ENCODE measurements around the gene LKAAEAR1.
"Not testable (repeated sequence)": the region's sequence is repeated elsewhere in the genome, so short reads cannot be mapped to it uniquely, and the experiment has no call there.

Gene LKAAEAR1, protein sequence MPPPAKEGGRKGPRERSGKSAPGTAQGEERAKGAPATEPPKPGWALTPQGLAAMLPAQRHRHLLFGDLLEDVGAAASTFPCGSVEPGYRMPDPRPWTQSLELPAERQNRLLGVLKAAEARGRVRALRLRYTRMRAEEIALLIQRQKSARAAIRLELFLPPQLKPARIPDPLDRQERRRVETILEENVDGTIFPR

DNA sequence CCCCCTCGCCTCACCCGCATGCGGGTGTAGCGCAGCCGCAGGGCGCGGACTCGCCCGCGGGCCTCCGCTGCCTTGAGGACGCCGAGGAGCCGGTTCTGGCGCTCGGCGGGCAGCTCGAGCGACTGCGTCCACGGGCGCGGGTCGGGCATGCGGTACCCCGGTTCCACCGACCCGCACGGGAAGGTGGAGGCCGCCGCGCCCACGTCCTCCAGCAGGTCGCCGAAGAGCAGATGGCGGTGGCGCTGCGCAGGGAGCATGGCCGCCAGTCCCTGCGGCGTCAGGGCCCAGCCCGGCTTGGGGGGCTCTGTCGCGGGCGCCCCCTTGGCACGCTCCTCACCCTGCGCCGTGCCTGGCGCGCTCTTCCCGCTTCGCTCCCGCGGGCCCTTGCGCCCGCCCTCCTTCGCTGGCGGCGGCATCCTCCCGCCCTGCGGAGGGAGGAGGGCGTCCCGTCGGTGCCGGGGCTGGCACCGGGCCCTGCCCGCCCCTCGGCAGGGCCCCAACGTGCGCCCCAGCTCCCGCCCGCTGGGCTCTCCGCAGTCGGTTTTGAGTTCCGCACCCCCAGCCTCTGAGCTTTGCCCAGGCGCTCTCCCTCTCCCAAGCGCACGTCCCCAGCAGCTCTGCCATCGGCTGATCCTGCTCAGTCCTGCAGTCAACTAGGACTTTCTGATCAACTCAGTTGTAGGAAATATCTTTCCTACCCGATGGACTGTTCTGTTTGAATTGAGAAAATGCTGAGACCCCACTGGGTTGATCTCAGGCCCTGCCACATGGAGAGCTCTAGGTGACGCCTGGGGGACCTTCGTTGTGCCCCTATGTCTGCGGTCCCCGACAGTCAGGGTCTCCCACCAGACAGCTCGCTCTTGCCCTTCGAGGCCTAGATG is at the start of gene LKAAEAR1:
LKAAEAR1 (minus strand) TSS at position 595 of the 881 bp plus-strand sequence; CDS start at position 416, 179 bp downstream.
- peak in 1 of 42 donors; percentile 42 for DNase-seq
- intact Hi-C loops (cut with DNase I), result no loop called here

DNA sequence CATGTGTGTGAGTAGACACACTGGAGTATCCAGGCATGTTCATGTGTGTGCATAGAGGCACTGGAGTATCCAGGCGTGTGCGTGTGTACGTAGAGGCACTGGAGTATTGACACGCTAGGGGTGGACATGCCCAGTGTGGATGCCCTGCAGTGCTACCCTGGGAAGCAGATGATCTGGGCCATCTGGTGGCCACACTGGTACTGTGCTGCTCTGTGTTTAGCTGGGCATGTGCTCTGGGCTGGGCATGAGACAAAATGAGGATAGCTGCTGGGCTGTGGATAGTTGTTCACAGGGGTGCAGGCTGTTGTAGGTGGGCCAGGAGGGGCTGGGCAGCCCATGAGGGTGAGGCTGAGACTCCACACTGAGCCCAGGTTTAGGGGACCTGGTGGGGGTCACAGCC is 47.2 kb upstream of the LKAAEAR1 start:
- intact Hi-C loops (cut with DNase I), result no loop called here
- peak in 13 of 42 donors; percentile 1 to 39 (median 15) for DNase-seq

DNA sequence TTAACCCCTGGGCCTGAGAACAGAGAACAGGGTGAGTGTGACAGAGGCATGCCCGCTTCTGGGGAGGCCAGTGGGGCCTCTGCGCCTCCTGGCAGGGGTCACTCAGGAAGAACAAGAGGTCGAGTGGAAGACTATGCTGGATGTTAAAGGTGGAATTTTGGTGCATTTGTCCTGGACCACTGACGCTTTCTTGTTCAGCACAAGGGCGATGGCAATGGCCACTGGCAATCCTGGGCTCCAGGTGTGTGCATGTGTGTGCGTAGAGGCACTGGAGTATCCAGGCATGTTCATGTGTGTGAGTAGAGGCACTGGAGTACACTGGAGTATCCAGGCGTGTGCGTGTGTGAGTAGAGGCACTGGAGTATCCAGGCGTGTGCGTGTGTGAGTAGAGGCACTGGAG is 46.7 kb upstream of the LKAAEAR1 start:
- intact Hi-C loops (cut with DNase I), result no loop called here

DNA sequence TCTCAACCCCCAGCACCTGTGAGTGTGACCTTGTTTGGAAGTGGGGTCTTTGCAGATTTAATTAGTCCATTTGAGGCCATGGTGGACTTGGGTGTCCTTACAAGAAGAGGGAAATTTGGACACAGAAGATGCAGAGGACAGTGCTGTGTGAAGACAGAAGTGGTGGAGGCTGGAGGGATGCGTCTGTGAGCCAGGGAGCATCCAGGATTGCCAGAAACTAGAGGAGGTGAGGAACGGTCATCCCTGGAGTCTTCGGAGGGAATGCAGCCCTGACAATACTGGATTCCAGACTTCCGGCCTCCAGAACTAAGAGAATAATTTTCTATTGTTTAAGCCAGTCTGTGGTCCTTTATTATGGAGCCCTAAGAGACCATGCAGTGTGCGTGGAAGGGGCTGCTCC is 46.1 kb upstream of the LKAAEAR1 start:
- intact Hi-C loops (cut with DNase I), result no loop called here
- DNase-seq, result peak in 3 of 42 donors; percentile 2 to 25 (median 3)

More for the DNA sequence above, 46.7 kb upstream of the LKAAEAR1 start:
- peak in 5 of 42 donors; percentile 1 to 19 (median 6) for DNase-seq

DNA sequence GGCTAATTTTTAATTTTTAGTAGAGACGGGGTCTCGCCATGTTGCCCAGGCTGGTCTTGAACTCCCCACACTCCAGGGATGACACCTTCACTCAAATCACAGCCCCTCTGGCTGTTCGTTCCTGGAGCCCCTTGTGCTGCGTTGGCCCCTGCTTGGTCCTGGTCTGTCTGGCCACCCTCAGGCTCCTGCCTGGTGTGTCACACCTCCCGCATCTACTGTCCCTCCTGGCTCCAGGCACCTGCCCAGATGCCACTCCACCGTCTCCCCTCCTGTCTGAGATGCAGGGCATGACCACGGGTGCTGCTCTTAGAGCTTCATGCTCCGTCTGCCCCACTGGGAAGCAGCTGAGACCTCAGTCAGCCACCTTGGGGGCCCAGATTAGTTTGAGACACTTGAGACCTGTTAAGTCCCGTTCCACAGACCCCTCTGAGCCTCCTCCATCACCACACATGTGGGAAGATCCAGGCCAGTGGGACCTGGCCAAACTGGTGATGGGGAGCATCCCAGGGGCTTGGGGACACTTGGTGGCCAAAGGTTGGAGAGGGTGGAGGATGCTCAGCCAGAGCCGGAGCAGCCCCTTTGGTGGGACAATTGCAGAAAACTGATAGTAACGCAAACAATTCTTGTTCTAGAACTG is 45.1 kb upstream of the LKAAEAR1 start:
- intact Hi-C loops (cut with DNase I), result no loop called here
- DNase-seq, result peak in 9 of 42 donors; percentile 0 to 31 (median 5)

DNA sequence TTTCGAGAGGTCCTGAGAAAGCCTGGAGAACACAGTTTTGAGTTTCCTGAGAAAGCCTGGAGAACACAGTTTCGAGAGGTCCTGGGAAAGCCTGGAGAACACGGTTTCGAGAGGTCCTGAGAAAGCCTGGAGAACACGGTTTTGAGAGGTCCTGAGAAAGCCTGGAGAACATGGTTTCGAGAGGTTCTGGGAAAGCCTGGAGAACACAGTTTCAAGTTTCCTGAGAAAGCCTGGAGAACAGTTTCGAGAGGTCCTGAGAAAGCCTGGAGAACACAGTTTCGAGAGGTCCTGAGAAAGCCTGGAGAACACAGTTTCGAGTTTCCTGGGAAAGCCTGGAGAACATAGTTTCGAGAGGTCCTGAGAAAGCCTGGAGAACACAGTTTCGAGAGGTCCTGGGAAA is 39.3 kb upstream of the LKAAEAR1 start:
- intact Hi-C loops (cut with DNase I), result not testable (repeated sequence)

DNA sequence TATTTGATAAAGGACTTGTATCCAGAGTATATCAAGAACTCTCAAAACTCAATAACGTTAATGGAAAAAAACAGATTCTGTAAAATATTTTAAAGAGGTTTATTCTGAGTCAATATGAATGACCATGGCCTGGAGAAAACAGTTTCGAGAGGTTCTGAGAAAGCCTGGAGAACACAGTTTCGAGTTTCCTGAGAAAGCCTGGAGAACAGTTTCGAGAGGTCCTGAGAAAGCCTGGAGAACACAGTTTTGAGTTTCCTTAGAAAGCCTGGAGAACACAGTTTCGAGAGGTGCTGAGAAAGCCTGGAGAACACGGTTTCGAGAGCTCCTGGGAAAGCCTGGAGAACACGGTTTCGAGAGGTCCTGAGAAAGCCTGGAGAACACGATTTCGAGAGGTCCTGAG is 38.7 kb upstream of the LKAAEAR1 start:
- intact Hi-C loops (cut with DNase I), result not testable (repeated sequence)
- DNase-seq, result peak in 1 of 42 donors; percentile 17

More for the DNA sequence above, 39.3 kb upstream of the LKAAEAR1 start:
- DNase-seq, result peak in 1 of 42 donors; percentile 2

DNA sequence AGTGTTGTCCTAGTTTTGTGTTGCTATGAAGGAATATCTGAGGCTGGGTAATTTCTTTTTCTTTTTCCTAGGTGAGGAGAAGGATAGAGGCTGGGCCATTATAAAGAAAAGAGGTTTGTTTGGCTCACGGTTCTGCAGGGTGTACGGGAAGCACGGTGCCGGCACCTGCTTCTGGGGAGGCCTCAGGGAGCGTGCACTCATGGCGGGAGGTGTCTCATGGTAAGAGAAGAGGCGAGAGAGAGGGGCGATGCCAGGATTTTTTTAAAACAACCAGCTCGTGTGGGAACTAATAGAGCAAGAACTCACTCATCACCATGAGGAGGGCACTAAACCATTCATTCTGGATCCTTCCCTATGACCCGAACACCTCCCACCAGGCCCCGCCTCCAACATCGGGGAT is 37.4 kb upstream of the LKAAEAR1 start:
- DNase-seq, result peak in 2 of 42 donors; percentile 3 to 32
- intact Hi-C loops (cut with DNase I), result no loop called here

DNA sequence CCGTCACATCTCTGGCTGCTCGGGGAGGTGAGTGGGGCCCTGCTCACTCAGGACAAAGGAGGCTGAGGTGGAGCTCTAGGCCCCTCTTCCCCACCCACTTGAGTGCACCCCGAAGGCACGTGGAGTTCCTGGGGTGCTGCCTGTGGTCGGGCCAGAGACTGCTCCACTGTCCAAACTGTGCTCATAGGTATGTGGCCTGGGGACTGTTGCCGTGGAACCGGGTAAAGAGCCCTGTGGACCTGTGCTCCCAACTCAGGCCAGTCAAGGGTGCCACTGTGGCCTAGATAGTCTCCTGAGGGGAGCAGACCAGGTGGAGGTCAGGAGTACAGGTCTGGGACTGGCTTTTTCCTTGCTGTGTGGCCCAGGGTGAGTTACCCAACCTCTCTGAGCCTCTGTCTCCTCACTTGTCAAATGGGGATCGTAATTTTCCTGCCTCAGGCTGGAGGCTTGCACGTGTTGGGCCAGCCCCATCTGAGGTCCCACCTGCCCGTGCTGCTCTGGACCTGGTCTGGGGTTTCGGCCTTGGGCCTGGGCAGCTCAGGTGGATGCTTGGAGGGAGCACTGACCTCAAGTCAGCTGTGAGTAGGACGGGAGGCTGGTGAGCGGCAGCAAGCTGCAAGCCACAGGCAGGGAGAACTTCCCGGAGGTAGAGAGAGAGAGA is 35.6 kb upstream of the LKAAEAR1 start:
- intact Hi-C loops (cut with DNase I), result no loop called here
- DNase-seq, result peak in 11 of 42 donors; percentile 10 to 43 (median 22)

DNA sequence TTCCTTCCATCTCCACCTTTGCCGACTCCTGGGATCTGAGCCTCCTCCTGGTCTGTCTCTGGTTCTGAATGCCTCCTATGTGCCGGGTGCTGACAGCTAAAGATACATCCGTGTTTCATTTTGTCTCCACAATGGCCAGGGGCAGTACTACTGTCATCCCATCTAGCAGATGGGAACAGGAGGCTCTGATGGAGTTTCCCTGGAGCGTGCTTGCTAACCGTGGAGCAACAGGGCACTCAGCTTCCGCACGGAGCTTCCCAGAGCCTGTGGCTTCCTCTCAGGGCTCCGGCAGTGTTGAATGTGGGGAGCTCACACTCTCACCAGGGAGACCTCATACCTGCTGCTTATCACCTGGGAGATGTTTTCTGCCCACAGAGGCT is 35.1 kb upstream of the LKAAEAR1 start:
- DNase-seq, result peak in 5 of 42 donors; percentile 4 to 19 (median 8)
- intact Hi-C loops (cut with DNase I), result no loop called here

DNA sequence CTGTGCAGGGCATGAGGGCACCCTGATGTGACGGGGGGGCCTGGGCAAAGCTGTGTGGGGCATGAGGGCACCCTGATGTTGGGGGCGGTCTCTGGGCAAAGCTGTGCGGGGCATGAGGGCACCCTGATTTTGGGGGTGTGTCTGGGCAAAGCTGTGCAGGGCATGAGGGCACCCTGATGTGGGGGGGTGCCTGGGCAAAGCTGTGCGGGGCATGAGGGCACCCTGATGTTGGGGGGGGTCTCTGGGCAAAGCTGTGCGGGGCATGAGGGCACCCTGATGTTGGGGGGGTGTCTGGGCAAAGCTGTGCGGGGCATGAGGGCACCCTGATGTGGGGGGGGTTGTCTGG is 33.2 kb upstream of the LKAAEAR1 start:
- DNase-seq; intact Hi-C loops (cut with DNase I): not testable (repeated sequence)

DNA sequence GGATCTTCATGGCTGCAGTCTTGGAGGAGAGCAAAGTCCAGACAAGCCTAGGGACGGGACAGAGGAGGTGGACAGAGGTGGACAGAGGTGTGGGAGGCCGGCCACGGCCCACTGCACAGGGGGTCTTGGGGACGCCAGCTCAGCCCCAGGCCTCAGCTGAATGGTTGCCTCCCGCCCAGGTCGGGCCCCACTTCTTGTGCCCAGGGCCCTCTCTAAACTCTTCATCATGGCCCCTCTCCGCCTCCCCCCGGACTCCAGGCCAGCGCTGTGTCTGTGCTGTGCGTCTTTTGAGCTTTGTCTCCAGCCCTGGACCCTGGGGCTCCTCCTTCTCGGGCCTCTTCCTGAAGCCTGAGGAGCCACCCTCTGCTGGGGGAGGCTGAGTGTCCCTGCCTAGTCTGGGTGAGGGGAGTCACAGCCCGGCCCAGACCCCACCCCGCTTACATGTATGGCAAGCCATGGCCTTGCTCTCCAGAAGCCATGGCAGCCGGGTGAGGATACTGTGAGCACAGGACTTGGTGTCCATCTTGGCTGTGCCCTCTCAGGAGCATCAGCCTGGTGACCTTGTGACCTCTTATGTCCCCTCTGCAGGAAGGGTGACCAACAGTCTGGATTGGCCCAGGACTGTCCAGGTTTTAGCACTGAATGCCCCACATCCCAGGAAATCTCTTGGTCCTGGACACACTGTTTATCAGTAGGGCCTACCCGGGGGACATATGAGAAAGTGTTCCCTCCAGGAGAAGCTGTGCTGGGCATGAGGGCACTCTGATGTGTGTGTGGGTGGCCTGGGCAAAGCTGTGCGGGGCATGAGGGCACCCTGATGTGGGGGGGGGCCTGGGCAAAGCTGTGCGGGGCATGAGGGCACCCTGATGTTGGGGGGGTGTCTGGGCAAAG is 32.6 kb upstream of the LKAAEAR1 start:
- DNase-seq, result peak in 11 of 42 donors; percentile 0 to 29 (median 11)
- intact Hi-C loops (cut with DNase I), result no loop called here

DNA sequence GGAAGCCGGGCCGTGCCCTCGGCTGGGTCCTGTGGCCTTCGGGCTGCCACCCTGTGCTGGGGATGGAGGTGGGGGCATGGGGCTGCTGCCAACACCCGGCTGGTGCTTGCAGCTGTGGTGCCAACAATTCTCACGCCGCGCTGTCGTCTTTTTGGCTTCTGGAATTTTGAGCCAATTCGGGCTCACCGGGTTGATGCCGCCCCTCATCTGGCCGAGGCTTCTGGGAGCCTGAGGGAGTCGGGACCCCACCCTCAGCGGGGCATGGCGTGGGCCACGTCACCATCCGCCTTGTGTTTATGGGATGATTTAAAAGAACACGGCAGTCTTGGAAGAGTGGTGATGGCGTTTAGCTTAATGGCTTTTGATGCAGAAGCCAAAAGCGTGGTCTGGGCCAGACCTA is 31.8 kb upstream of the LKAAEAR1 start:
- intact Hi-C loops (cut with DNase I), result no loop called here
- DNase-seq, result peak in 14 of 42 donors; percentile 1 to 44 (median 16)

DNA sequence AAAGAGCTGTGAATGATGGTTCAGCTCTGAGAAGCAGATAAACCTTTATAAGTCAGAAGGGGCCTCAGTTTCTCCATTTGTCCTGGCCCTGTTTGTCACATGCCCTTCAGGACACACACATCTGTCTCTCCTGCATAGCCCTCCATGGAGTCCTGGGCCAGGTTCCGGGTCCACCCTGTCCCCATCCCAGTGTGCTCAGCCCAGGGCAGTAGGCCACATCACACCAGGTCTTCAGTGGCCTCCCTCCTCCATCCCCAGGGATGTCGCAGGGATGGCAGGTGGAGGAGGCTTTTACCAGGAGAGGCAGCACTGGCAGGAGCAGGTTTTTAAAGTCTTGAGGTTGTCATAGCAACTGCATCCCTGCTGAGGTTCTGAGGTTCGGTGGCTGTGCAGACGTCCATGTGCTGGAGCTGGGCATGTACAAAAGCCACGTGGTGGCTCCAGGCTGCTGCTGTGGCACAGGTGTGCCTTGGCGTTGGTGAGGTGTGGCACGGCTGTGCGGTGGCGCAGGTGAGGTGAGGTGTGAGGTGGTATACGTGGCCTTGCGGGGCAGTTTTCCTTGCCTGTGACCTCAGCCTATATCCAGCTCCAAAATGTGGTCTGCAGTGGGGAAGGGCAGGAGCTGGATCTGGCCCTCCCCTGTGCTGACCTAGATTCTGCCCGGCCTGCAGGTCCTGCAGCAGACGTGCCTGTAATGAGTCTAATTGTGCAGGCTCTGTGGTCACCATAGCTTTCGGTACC is 31.1 kb upstream of the LKAAEAR1 start:
- peak in 34 of 42 donors; percentile 35 to 87 (median 56) for DNase-seq

DNA sequence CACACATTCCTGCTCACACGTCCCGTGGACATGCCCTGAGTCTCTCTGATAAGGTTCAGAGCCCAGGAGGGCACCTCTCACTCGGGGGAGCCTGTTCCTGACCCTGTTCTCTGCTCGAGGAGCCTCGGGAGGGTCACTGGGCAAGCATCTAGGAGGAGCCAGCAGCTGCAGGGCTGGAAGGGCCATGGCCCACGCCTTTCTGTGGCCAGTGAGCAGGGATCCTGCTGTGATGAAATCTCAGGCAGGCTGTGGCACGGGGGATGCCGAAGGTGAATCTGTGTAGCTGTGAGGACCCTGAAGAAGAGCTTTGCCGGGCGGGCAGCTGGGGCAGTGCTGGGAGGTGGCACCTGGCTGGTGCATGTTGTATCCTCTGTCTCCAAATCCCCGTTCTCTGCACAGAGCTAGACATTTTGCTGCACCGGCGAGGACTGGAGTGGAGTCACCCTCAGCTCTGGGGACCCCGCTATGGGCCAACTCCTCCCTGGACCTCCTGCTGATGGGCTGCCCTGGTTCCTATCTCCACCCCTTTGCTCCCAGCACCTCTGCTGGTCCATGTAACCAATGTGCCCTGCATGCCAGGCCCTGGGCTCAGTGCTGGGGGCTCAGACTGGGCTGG is 30.3 kb upstream of the LKAAEAR1 start:
- intact Hi-C loops (cut with DNase I), result no loop called here
- DNase-seq, result peak in 12 of 42 donors; percentile 1 to 42 (median 10)

More for the DNA sequence above, 31.1 kb upstream of the LKAAEAR1 start:
- intact Hi-C loops (cut with DNase I), result no loop called here

DNA sequence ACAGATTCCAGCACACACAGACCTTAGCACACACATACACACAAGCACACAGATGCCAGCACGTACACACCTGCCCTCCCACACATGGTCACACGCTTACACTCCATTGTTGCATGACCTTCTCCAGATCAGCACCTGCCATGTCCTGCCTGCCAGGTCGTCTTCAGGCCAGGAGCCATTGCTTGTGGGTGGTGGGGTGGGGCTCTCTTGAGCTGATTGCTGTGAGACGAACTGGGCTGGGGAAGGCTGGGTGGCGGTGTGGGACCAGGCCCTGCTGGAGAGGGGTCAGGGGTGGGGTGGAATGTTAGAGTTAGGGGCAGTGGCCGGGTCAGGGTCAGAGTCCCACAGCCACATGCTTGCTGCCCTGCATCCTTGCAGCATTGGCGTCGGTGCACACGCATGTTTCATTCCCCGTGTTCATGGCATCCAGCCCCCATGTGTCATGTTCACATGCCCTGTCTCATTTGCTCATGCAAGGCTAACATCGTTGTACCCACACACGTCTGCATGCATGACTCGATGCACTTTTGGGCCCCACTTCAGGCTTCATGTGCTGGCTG is 29.7 kb upstream of the LKAAEAR1 start:
- intact Hi-C loops (cut with DNase I), result no loop called here

DNA sequence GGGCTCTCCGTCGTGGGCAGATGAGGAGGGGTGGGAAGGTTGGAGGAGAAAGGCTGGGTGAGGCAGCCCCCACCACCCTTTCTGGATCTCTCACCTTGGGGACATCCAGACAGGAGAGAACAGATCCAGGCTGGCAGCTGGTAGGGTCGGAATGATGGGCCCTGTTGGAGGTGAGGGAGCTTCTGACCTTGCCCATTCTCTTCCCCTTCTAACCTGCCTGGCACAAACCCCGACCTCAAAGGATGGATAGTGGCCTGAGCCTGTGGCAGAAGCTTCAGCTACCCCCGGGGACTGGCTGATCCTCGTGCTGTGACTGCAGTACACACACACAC is 29.2 kb upstream of the LKAAEAR1 start:
- peak in 13 of 42 donors; percentile 1 to 38 (median 11) for DNase-seq

More for the DNA sequence above, 29.7 kb upstream of the LKAAEAR1 start:
- peak in 14 of 42 donors; percentile 0 to 38 (median 14) for DNase-seq

More for the DNA sequence above, 29.2 kb upstream of the LKAAEAR1 start:
- intact Hi-C loops (cut with DNase I), result no loop called here
